SK-N-DZ (cell line): ENCODE data around the gene TMTC2.
A peak's percentile ranks its signal among the peaks of the same experiment; 100 is the strongest.

Source experiments
- DNase-seq: peaks from one replicate; pipeline ENCODE4 v3.0.0-alpha.2; 2015; ENCODE audit warnings: low spot score

The TMTC2 gene

GRCh38 chr12:82682326-82682725 is 4.4 kb upstream of the TMTC2 start:
- DNase-seq, result peak; percentile 35

GRCh38 chr12:82682851-82683261 is 3.9 kb upstream of the TMTC2 start:
- DNase-seq, result no peak

GRCh38 chr12:82685790-82686167 is 927 bp upstream of the TMTC2 start:
- peak; percentile 94 for DNase-seq

- DNase-seq, result peak; percentile 63
Observed at GRCh38 chr12:82687021-82688011, 610 bp downstream of the TMTC2 start.

GRCh38 chr12:82688035-82688501 is 1.4 kb downstream of the TMTC2 start:
- DNase-seq, result peak; percentile 44

- DNase-seq, result no peak
Observed at GRCh38 chr12:82688596-82688995, 1.9 kb downstream of the TMTC2 start.

GRCh38 chr12:82690006-82690405 is 3.3 kb downstream of the TMTC2 start:
- DNase-seq, result no peak

GRCh38 chr12:82691513-82691912 is 4.8 kb downstream of the TMTC2 start:
- no peak for DNase-seq

- DNase-seq, result no peak
Observed at GRCh38 chr12:82694276-82694675, 7.6 kb downstream of the TMTC2 start.

- no peak for DNase-seq
Observed at GRCh38 chr12:82694970-82695369, 8.3 kb downstream of the TMTC2 start.

- DNase-seq, result no peak
Observed at GRCh38 chr12:82695531-82695930, 8.8 kb downstream of the TMTC2 start.

GRCh38 chr12:82696543-82696942 is 9.8 kb downstream of the TMTC2 start:
- no peak for DNase-seq

- no peak for DNase-seq
Observed at GRCh38 chr12:82698708-82699564, 12.2 kb downstream of the TMTC2 start.

- no peak for DNase-seq
Observed at GRCh38 chr12:82705774-82706173, 19.1 kb downstream of the TMTC2 start.

GRCh38 chr12:82708061-82708879 is 21.6 kb downstream of the TMTC2 start:
- DNase-seq, result peak; percentile 79

- DNase-seq, result no peak
Observed at GRCh38 chr12:82709794-82710355, 23.2 kb downstream of the TMTC2 start.

GRCh38 chr12:82710741-82711140 is 24.0 kb downstream of the TMTC2 start:
- DNase-seq, result no peak

GRCh38 chr12:82714427-82714826 is 27.7 kb downstream of the TMTC2 start:
- DNase-seq, result no peak

GRCh38 chr12:82721726-82722125 is 35.0 kb downstream of the TMTC2 start:
- DNase-seq, result no peak

- DNase-seq, result no peak
Observed at GRCh38 chr12:82723093-82723492, 36.4 kb downstream of the TMTC2 start.

GRCh38 chr12:82723891-82724290 is 37.2 kb downstream of the TMTC2 start:
- DNase-seq, result no peak
